GM21576 (cell line): ENCODE data around the gene CACFD1.
"Not testable (repeated sequence)": the region's sequence is repeated elsewhere in the genome, so short reads cannot be mapped to it uniquely, and the experiment has no call there.

Experiments
- ATAC-seq: cut with Tn5 transposase; IDR thresholded peaks from one replicate; pipeline ENCODE4 v1.9.1; 2021; ENCODE audit warnings: mild to moderate bottlenecking, moderate library complexity; ENCODE audit not compliant: unreplicated experiment

The CACFD1 gene

DNA sequence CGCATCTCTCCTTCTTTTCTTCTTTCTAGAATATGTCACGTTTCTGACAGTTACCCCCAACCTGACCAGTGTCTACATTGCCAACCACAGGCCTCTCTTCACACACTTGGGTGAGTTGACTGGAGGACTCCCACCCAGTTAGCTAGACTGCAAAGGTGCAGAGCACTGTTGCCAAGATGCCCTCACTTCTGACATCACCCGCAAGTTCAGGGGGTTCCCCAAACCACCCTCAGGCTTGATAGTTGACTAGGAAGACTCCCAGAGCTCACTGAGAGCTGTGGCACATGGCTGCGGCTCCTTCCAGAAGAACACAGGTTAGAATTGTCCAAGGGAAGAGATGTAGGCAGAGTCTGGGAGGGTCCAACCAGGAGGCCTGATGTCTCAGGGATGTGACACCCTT is 20.4 kb upstream of the CACFD1 start:
- no peak for ATAC-seq

DNA sequence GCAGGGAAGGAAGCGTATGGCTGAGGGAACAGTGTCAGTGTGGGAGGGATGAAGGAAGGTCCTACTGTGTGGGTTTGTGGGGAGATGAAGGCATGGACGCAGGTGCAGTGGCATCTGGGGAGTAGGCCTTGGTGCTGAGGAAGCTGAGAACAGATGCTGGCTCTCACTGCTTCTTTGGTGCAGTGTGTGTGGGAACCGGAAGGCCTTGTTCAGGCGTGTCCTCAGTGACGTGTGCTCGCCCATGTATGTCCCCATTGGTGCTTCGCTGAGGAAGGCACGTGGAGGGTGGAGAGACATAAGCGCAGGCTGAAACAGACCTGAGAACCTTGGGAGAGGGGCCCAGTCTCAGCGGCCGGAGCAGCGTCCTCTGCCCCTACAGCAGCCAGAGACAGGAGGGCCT is 18.9 kb upstream of the CACFD1 start:
- ATAC-seq, result no peak

DNA sequence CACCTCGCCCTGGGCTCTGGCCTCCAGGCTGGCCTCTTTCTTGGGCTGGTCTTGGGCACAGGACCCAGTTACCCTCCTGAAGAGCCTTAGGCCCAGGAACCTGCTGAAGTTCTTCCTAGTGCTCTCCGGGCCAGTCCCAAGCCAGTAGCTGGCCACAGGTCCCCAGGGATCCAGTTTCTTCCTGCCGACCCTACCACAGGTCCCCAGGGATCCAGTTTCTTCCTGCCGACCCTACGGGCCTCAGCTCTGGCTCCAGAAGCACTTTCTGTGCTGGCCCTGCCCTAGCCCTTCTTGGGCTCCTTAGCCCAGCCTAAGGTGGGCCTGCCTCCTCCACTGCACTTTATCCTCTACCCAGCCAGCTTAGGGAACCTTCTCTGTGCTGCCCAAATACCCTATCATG is 18.2 kb upstream of the CACFD1 start:
- no peak for ATAC-seq

DNA sequence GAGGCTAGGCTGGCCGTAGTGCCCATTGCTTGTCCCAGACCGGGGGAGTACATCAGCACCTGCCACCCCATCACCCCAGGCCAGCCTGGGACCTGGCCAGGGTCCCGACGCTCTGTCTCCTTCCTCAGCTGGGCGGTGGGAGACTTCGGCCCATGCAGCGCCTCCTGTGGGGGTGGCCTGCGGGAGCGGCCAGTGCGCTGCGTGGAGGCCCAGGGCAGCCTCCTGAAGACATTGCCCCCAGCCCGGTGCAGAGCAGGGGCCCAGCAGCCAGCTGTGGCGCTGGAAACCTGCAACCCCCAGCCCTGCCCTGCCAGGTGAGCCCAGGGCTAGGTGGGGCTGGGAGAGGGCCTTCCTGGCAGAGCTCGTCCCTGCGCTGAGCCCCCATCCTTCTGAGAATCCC is 16.5 kb upstream of the CACFD1 start:
- ATAC-seq, result no peak

DNA sequence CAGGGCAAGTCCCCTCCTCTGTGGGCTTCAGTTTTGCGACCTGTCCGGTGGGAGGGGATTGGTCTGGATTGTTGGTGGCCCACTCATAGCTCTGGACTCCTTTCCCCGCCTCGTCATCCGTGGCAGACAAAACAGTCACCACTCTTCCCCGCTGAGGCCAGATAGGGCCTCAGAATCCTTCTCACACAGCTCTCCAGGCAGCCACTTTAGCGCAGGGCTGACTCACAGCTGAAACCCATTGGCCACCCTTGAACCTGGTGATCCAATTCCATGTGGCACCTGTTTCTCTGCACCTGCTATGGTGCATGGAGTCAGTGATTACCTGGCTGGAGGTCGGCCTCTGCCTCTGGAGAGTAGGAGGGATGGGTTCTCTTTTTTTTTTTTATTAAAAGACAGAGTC is 15.8 kb upstream of the CACFD1 start:
- ATAC-seq, result no peak

DNA sequence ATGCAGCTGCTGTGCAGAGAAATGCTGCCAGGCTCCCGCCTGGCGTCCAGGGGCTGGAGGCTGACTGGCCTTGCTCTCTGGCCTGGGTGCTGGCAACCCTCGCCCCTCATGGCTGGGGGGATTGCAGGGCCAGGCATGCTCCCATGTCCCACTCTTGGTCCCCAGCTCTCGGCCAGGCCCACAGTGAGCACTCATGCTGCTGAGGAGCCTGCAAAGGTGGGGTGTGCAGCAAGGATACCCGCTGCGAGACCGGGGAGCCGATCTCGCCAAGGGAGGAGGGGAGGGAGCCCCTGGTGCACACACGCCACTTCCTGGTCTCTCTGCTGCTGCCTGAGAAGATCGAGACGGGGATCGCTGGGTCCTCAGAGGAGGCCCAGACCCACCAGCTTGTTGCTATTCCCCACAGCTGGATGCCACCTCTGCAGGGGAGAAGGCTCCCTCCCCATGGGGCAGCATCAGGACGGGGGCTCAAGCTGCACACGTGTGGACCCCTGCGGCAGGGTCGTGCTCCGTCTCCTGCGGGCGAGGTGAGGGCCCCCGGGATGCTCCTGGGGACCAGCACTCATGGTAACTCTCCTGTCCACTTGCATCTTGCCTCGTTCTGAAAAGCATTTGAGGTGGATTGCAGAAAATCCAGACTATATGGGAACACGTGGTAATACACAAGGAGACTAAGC is 14.3 kb upstream of the CACFD1 start:
- ATAC-seq, result no peak

DNA sequence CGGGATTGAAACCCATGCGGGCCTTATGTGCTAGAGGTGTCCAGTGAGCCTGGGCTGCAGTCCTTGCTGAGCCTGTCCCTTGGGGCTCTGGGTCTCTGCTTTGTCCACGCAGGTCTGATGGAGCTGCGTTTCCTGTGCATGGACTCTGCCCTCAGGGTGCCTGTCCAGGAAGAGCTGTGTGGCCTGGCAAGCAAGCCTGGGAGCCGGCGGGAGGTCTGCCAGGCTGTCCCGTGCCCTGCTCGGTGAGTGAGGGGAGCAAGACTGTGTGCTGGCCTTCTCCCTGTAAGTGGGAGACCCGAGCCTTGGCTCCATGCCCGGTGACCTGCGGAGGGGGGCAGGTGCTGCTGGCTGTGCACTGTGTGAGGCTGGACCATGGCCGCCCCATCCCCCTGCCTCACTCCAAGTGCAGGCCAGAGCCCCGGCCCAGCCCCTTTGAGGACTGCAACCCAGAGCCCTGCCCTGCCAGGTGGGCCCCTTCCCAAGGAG is 11.2 kb upstream of the CACFD1 start:
- no peak for ATAC-seq

DNA sequence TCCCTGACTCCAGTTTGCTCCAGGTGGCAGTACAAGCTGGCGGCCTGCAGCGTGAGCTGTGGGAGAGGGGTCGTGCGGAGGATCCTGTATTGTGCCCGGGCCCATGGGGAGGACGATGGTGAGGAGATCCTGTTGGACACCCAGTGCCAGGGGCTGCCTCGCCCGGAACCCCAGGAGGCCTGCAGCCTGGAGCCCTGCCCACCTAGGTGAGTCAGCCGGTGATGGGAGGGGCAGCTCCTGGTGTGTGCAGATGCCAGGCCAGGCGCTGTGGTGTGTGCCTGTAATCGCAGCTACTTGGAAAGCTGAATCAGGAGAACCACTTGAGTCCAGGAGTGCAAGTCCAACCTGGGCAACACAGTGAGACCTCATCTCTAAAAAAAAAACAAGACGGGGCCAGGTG is 10.0 kb upstream of the CACFD1 start:
- ATAC-seq, result no peak

DNA sequence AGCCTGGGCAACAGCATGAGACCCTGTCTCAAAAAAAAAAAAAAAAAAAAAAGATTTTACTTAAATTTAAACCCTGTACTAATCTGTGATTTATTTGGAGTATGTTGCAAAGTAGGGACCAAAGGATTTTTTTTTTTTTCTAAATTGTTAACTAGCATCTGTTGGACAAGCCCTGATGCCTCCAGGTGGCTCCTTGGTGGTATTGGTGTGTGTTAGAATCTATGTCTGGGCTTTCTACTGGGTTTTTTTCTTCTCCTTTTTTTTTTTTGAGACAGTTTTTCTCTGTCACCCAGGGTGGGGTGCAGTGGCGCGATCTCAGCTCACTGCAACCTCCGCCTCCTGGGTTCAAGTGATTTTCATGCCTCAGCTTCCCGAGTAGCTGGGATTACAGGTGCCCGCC is 7.9 kb upstream of the CACFD1 start:
- ATAC-seq, result not testable (repeated sequence)

DNA sequence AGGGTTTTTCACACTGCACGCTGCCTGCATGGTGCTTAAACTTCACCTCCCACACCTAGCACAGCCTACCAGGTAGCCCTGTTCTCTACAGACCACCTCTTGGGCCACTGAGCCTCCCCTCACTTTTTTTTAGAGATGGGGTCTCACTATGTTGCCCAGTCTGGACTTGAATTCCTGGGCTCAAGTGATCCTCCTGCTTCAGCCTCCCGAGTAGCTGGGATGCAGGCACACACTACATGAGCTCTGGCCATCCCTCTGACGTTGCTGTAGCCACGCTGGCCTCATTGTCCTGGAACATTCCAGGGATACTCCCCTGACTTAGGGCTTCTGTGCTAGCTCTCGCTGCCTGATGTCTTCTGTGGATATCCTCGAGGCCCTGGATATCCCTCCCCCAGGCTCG is 7.2 kb upstream of the CACFD1 start:
- ATAC-seq, result no peak

DNA sequence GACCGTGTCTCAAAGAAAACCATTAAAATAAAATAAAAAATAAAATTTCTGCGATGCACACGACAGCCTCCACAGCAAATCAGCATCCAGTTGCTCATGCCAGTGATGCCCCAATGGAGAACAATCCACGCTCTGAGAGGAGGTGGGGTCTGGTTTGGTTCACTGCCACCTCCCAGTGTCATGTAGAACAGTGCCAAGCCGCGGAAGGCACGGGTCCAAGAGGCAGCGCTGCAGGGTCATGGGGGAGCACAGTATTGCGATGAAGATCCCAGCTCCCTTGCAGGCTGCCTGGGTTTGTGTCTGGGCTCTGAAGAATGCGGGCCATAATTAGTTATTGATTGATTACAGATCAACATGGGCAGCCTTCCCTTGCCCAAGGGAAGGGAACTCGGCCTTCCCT is 6.1 kb upstream of the CACFD1 start:
- ATAC-seq, result no peak

DNA sequence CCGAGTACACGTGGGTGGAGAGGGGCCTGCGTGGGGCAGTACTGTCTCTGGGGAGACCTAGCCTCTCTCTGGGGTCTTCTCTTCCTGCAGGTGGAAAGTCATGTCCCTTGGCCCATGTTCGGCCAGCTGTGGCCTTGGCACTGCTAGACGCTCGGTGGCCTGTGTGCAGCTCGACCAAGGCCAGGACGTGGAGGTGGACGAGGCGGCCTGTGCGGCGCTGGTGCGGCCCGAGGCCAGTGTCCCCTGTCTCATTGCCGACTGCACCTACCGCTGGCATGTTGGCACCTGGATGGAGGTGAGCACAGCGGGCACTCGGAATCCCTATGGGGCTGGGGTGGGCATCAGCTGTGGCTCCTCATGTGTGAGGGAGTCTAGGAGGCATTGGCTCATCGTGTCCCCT is 5.5 kb upstream of the CACFD1 start:
- ATAC-seq, result no peak

DNA sequence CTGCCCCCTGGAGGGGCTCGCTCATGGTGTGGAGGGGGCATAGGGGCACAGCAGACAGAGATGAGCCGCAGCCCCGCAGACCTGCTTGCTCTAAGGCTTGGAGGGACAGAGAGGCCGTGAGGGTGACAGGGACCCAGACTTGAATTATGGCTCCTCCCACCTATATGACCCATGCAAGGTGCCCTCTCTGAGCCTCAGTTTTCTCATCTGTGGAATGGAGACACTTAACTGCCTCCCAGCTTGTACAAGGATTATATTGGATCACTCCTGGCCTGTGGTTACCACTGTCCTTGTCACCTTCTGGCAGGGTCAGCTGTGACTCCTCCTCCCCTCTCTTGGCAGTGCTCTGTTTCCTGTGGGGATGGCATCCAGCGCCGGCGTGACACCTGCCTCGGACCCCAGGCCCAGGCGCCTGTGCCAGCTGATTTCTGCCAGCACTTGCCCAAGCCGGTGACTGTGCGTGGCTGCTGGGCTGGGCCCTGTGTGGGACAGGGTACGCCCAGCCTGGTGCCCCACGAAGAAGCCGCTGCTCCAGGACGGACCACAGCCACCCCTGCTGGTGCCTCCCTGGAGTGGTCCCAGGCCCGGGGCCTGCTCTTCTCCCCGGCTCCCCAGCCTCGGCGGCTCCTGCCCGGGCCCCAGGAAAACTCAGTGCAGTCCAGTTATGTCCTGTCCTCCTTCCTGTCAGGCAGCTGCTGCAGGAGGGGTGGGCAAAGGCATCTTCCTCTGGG is 4.7 kb upstream of the CACFD1 start:
- no peak for ATAC-seq

DNA sequence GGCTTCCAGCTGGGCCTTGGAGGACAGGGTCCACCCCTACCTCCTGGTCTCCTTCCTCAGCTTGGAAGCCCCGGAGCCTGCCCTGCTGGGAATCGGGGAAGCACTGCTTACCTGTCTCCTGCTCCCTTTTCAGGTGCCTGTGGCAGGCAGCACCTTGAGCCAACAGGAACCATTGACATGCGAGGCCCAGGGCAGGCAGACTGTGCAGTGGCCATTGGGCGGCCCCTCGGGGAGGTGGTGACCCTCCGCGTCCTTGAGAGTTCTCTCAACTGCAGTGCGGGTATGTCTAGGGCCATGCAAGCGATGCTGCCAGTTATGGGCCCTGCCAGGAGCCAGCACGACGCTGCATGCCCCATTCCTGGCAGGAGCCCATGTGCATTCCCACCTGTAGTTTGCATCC is 3.8 kb upstream of the CACFD1 start:
- ATAC-seq, result no peak

DNA sequence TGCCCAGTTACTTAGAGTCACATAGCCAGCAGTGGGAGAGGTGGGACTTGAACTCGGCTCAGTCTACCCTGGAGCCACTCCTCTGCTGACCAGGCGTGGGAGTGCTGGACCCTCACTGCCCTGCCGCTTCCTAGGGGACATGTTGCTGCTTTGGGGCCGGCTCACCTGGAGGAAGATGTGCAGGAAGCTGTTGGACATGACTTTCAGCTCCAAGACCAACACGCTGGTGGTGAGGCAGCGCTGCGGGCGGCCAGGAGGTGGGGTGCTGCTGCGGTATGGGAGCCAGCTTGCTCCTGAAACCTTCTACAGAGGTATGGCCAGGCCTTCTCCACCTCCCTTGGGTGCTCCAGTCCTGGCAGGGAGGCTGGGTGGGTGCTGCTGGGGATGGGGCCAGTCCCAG is 3.4 kb upstream of the CACFD1 start:
- no peak for ATAC-seq

DNA sequence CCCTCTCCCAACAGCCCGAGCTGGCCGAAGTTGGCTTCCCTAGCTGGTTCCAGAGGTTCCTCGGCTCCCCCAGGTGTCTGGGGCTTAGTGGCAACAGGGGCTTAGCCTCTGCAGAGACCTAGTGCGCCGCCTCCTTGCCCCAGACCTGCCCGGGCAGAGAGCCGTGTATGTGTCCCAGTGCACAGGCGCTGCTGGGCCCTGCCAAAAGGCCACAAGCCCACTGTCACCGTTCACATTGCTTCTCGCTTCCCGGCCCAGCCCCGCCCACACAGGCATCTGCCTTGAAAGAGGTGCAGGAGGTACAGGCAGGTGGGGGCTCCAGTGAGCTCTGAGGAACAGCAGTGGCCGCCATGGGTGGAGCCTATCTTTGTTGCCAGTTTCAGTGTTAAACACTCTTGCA is 2.5 kb upstream of the CACFD1 start:
- ATAC-seq, result no peak

DNA sequence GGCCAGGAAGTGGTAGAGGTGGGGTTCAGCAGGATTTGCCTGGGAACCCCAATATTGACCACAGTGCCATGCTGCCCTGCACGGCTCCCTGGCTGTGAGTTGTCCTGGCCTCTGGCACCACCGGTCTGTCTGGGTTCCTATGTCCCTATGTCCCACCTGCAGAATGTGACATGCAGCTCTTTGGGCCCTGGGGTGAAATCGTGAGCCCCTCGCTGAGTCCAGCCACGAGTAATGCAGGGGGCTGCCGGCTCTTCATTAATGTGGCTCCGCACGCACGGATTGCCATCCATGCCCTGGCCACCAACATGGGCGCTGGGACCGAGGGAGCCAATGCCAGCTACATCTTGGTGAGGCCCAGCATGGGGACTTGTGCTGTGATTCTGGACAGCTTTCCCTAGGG is 2.0 kb upstream of the CACFD1 start:
- no peak for ATAC-seq

DNA sequence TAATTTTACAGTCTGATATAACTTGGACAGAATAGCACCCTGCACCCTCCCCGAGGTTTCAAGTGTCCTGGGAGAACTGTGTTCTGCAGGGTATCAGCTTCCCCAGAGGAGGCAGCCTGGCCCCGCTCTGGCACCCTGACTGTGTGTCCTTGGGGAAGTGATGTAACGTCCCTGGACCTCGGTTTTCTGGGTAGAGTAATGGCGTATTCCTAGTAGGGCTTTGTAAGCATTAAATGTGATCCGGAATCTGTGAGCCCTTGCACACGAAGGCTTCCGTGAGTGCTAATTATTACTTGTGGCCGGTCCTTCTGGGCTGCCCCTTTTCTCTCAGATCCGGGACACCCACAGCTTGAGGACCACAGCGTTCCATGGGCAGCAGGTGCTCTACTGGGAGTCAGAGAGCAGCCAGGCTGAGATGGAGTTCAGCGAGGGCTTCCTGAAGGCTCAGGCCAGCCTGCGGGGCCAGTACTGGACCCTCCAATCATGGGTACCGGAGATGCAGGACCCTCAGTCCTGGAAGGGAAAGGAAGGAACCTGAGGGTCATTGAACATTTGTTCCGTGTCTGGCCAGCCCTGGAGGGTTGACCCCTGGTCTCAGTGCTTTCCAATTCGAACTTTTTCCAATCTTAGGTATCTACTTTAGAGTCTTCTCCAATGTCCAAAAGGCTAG is 1.0 kb upstream of the CACFD1 start:
- ATAC-seq, result no peak

DNA sequence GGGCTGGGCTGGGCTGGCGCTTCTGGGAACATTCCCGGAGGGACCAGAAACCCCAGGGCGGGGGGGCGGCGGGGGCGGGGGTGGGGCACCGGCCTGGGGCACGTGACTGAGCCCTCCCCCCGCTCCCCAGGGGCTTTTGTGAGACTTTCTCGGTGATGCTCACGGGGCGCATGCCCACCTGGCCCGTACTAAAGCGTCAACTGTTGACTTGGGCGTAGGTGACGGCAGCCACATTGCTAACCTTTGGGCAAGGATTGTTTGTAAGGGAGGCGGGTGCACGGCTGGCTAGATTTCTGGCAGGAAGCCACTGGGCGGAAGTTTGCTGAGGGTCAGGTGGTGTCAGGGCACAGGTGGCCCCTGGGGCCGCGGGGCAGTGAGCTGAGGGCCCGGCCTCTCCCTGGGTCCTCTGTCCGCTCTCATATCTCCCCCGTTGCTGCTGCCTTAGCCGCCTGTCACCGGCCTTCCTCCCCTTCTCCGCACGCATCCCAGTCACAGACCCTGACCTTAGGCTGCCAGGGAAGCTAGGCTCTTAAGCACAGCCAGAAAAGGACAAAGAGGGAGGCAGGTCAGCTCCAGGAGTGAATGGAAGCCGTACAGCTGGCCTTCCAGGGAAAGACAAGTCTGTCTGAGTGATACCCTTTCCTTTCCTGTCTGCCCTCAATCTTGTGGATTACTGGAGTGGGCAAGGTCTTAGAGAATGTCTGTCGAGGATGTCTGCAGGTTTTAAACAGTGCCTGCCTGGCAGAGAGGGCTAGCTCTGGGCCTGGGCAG is 812 bp downstream of the CACFD1 start:
- ATAC-seq, result peak; percentile 19

DNA sequence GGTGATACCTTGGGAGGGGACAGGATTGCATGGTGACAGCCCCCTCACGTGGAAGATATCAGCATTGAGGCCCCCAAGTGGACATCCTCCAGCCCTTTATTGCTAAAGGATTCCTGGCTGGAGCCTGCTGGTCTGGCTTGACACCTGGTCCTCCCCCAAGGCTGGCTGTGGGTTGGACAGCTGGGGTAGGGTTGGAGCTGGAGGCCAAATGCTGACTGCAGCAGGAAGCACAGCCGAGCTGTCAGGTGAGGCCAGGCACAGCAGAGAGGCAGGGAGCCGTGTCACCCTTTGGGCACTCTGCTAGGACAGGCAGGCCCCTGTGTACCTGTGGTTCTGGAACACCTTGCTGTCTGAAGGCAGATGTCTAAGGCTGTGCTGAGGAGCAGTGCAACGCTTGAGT is 2.2 kb downstream of the CACFD1 start:
- no peak for ATAC-seq

DNA sequence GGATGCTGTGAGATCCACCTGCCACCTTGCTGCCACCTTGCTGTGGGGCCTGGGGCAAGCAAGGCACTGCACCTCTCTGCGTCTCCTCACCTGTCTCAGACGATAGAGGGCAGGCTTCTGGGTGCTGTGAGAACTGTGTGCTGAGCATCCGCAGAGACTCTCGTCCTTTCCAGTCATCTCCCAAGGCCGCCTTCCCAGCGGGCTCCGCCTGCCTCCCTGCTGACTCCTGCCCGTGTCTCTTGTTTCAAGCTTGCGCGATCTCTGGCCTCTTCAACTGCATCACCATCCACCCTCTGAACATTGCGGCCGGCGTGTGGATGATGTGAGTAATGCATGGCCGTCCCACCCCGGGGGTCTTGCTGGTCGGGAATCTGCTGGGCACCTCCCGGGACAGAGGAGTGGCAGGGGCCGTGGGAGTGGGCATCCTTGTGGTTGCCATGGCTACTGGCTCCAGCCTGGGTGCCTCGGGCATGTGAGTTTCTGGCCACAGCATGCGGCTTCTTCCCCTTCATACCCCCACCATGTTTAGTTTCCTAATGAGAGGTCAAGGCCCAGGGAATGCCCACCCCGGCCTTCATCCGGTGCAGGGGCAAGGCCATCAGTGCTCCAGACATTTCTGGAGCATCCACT is 3.6 kb downstream of the CACFD1 start:
- ATAC-seq, result no peak
